HCT116 (cell line): ENCODE measurements around the gene PRKACA. TPM values are rescaled to one million over a fixed set of nuclear protein-coding genes. Genes with fewer than 3 reads are reported as not detected.

ENCODE experiments used
- ATAC-seq: fragments of 200-7000 bp; cut with Tn5 transposase; 2 replicates; pipeline ENCODE4 v1.9.1; 2020; ENCODE audit warnings: mild to moderate bottlenecking, moderate library complexity
- BruUV-seq: library from RNA; stranded (reverse); fragments of 400-500 nt; replicated peaks from 2 replicates; lab custom pipeline; 2021; lab: Mats Ljungman, UMichigan
- CTCF ChIA-PET: fragments of 300-600 bp; sonication (Branson Sonifier 250); formaldehyde crosslinking; loops from one replicate; lab custom pipeline; 2021; ENCODE audit warnings: antibody characterized with exemption; lab: Charles Lee
- POLR2A ChIA-PET: fragments of 300-600, 350-600 bp; sonication (Branson Sonifier 250); formaldehyde crosslinking; loops from one replicate; lab custom pipeline; 2021; ENCODE audit warnings: antibody characterized with exemption; lab: Charles Lee
- RAD21 ChIA-PET, 2 experiments: fragments of 300-600 bp; sonication (Branson Sonifier 250); formaldehyde crosslinking; loops; one replicate each; lab custom pipeline; 2023; ENCODE audit warnings: low total read pairs in 2 of 2; ENCODE audit not compliant: uncharacterized antibody in 2 of 2, unreplicated experiment in 2 of 2, low non-redundant PET in 1 of 2; lab: Charles Lee
- DNase-seq: peaks from one replicate; pipeline ENCODE4 v3.0.0-alpha.2; 2010; ENCODE audit warnings: low read depth, low spot score
- H2AFZ ChIP-seq: fragments of 200-600 bp; shearing (Covaris generic), sonication (generic); 2 replicates; pipeline ENCODE4 v1.6.1; 2017; ENCODE audit warnings: low read depth, mixed run types, mixed read lengths, antibody characterized with exemption, low read length; ENCODE audit not compliant: poor library complexity, severe bottlenecking
- H3K27ac ChIP-seq: 2 replicates; pipeline ENCODE4 v1.5.1; 2012; ENCODE audit warnings: low read depth, low read length
- H3K27me3 ChIP-seq: fragments of 200-600 bp; sonication (generic); 2 replicates; pipeline ENCODE4 v1.6.1; 2016; ENCODE audit warnings: mixed run types, low read length, mixed read lengths; ENCODE audit not compliant: insufficient read depth
- H3K36me3 ChIP-seq, 2 experiments: fragments of 200-500 bp in 1 of 2; fragments of 200-600 bp in 1 of 2; sonication (Bioruptor generic) in 1 of 2; sonication (generic) in 1 of 2; 2 replicates each; pipeline versions ENCODE4 v1.5.1 to v1.6.1; 2014 to 2016; ENCODE audit warnings: low read length in 2 of 2, inconsistent platforms in 1 of 2, mixed read lengths in 1 of 2, mixed run types in 1 of 2; ENCODE audit not compliant: insufficient read depth in 2 of 2, control insufficient read depth in 1 of 2
- H3K4me1 ChIP-seq, 2 experiments: fragments of 200-600 bp in 1 of 2; sonication (generic) in 1 of 2; 2 replicates each; pipeline versions ENCODE4 v1.5.1 to v1.6.1; 2012 to 2017; ENCODE audit warnings: low read length in 2 of 2, inconsistent platforms in 1 of 2, mild to moderate bottlenecking in 1 of 2, mixed read lengths in 1 of 2, mixed run types in 1 of 2, moderate library complexity in 1 of 2; ENCODE audit not compliant: insufficient read depth in 2 of 2, control insufficient read depth in 1 of 2
- H3K4me2 ChIP-seq: fragments of 200-600 bp; sonication (generic); 2 replicates; pipeline ENCODE4 v1.6.1; 2017; ENCODE audit warnings: mixed run types, low read length, mixed read lengths
- H3K4me3 ChIP-seq, 2 experiments: fragments of 200-600 bp in 1 of 2; sonication (generic) in 1 of 2; replicated peaks in 1 of 2; 2 replicates each; pipeline ENCODE4 v1.5.1; 2011 to 2016; ENCODE audit warnings: low read length in 2 of 2, control low read depth in 1 of 2, low read depth in 1 of 2, mild to moderate bottlenecking in 1 of 2, mixed read lengths in 1 of 2, mixed run types in 1 of 2
- H3K79me2 ChIP-seq: fragments of 200-600 bp; sonication (generic); 2 replicates; pipeline ENCODE4 v1.6.1; 2017; ENCODE audit warnings: mild to moderate bottlenecking, mixed run types, low read length, moderate library complexity, mixed read lengths; ENCODE audit not compliant: insufficient read depth
- H3K9ac ChIP-seq: fragments of 200-600 bp; sonication (generic); 2 replicates; pipeline ENCODE4 v1.6.1; 2016; ENCODE audit warnings: low read length, mixed read lengths
- H3K9me2 ChIP-seq: fragments of 200-600 bp; sonication (generic), shearing (Covaris generic); 2 replicates; pipeline ENCODE4 v1.6.1; 2017; ENCODE audit warnings: mixed run types, mild to moderate bottlenecking, moderate library complexity; ENCODE audit not compliant: insufficient read depth
- H3K9me3 ChIP-seq, 2 experiments: fragments of 200-500 bp in 1 of 2; fragments of 200-600 bp in 1 of 2; sonication (Bioruptor generic) in 1 of 2; sonication (generic) in 1 of 2; 2 replicates each; pipeline ENCODE4 v1.6.1; 2014 to 2017; ENCODE audit warnings: low read length in 2 of 2, mixed read lengths in 2 of 2, inconsistent platforms in 1 of 2, low read depth in 1 of 2, mild to moderate bottlenecking in 1 of 2, mixed run types in 1 of 2, moderate library complexity in 1 of 2; ENCODE audit not compliant: control insufficient read depth in 1 of 2, insufficient read depth in 1 of 2
- H4K20me1 ChIP-seq: fragments of 200-600 bp; sonication (generic), shearing (Covaris generic); 2 replicates; pipeline ENCODE4 v1.6.1; 2017; ENCODE audit warnings: mixed run types, mild to moderate bottlenecking, moderate library complexity; ENCODE audit not compliant: insufficient read depth
- CBX3 ChIP-seq: IDR thresholded peaks from 2 replicates; pipeline ENCODE4 v1.6.1; 2012; ENCODE audit warnings: low read depth
- CEBPB ChIP-seq: IDR thresholded peaks from 2 replicates; pipeline ENCODE4 v1.6.1; 2012; ENCODE audit warnings: low read depth
- EGR1 ChIP-seq: IDR thresholded peaks from 2 replicates; pipeline ENCODE4 v1.6.1; 2012; ENCODE audit warnings: low read depth
- ELF1 ChIP-seq: IDR thresholded peaks from 2 replicates; pipeline ENCODE4 v1.6.1; 2012; ENCODE audit warnings: low read depth, borderline replicate concordance
- JUND ChIP-seq: IDR thresholded peaks from 2 replicates; pipeline ENCODE4 v1.6.1; 2012
- MAX ChIP-seq: IDR thresholded peaks from 2 replicates; pipeline ENCODE4 v1.6.1; 2012
- POLR2A ChIP-seq: IDR thresholded peaks from 2 replicates; pipeline ENCODE4 v1.7.0; 2011; ENCODE audit warnings: borderline replicate concordance; ENCODE audit not compliant: insufficient read depth, insufficient read length; ENCODE audit errors: extremely low read depth
- RAD21 ChIP-seq: IDR thresholded peaks from 2 replicates; pipeline ENCODE4 v1.6.1; 2012; ENCODE audit warnings: low read depth, mild to moderate bottlenecking
- REST ChIP-seq: IDR thresholded peaks from 2 replicates; pipeline ENCODE4 v1.6.1; 2012; ENCODE audit warnings: low read depth
- SP1 ChIP-seq: IDR thresholded peaks from 2 replicates; pipeline ENCODE4 v1.6.1; 2012; ENCODE audit warnings: low read depth
- TCF7L2 ChIP-seq: IDR thresholded peaks from 2 replicates; pipeline ENCODE4 v1.7.0; 2011; ENCODE audit warnings: borderline replicate concordance, inconsistent platforms; ENCODE audit not compliant: insufficient read depth, insufficient read length; ENCODE audit errors: extremely low read depth
- YY1 ChIP-seq: IDR thresholded peaks from 2 replicates; pipeline ENCODE4 v1.6.1; 2011; ENCODE audit warnings: low read length, low read depth, moderate library complexity, mild to moderate bottlenecking; ENCODE audit not compliant: insufficient replicate concordance; ENCODE audit errors: extremely low read depth
- ZBTB33 ChIP-seq: IDR thresholded peaks from 2 replicates; pipeline ENCODE4 v1.6.1; 2011; ENCODE audit warnings: mild to moderate bottlenecking, low read length, moderate library complexity; ENCODE audit not compliant: insufficient replicate concordance; ENCODE audit errors: extremely low read depth
- ZNF274 ChIP-seq: fragments of 200-500 bp; sonication (Bioruptor generic); IDR thresholded peaks from 2 replicates; pipeline ENCODE4 v1.6.1; 2014; ENCODE audit warnings: mild to moderate bottlenecking, low read depth, low read length, inconsistent platforms
- intact Hi-C: fragments of 100-400 bp; cut with micrococcal nuclease; formaldehyde crosslinking; loops from 2 replicates; pipeline ENCODE4 v1.10.0; 2022
- total RNA-seq: library from RNA; stranded (reverse); gene quantifications from one replicate; pipeline ENCODE4 v1.2.1, GENCODE V29; 2021; ENCODE audit not compliant: unreplicated experiment
- TF ChIP-seq, protein P1 (sequence below): IDR thresholded peaks from 2 replicates; pipeline ENCODE4 v1.6.1; 2012

The PRKACA gene
- total RNA-seq, 1 experiment from 2014 or later = 95.7 TPM

DNA sequence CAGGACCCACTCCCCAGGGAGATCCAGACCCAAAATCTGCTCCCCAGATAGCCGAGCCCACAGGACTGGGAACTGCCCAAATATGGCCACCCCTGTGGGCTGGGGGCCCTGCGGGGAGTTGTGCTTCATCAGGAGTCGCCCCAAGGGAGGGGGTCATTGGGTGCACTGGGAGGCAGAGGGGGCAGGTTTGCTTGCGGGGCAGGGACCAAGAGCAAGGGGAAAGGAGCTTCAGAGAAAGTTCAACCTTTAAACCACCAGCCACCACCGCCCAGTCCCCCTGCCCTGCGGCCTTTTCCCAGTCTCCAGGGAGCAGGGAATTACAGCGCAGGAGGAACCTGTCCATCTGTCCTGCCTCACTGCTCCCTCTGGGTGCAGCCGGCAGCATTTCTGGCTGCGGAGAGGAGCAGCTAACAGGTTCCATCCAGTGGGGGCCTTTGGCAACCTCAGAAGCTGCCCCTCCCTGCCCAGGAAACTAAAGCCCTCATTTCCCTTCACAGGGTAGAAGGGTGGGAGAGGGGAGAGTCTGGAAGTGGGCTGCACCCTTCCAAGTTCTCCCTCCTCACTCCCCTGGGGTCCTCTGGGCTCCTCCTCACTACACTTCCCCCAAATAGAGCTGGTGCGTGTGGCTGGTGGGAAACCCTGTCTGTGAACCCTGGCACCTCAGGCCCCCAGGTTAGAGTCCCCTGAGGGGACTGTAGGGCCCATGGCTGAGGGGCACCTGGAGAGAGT lies 32.6 kb upstream of the PRKACA start:
- H3K9ac ChIP-seq = no peak overlapping the region

More for the DNA sequence above, 32.6 kb upstream of the PRKACA start:
- no peak overlapping the region for H2AFZ ChIP-seq
- H3K4me1 ChIP-seq = peaks cover 5 to 15% of the 10 kb centered on the region in 2 experiments; a peak in 3 of 4 replicates
- intact Hi-C loops = no loop called here
- ATAC-seq (no peak), DNase-seq (no peak)
- no peak overlapping the region for H3K4me3 ChIP-seq
- no peaks in the 10 kb centered on the region for H3K79me2 ChIP-seq
- no peak for TF ChIP-seq REST
- TF ChIP-seq, protein P1, sequence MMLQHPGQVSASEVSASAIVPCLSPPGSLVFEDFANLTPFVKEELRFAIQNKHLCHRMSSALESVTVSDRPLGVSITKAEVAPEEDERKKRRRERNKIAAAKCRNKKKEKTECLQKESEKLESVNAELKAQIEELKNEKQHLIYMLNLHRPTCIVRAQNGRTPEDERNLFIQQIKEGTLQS = no peak
- TF ChIP-seq ZNF274 = no peak
- no peak for TF ChIP-seq MAX
- no peak for TF ChIP-seq CBX3
- no peak for TF ChIP-seq TCF7L2
- no peak for TF ChIP-seq RAD21
- TF ChIP-seq YY1 = no peak
- TF ChIP-seq SP1 = no peak
- no peak for TF ChIP-seq JUND
- TF ChIP-seq CEBPB = no peak
- no peak for TF ChIP-seq ZBTB33
- TF ChIP-seq POLR2A = no peak
- TF ChIP-seq ELF1 = no peak
- TF ChIP-seq EGR1 = no peak
- no TSS peak for BruUV-seq
- CTCF ChIA-PET = no interaction called here
- no peak overlapping the region for H3K4me2 ChIP-seq
- no peaks in the 10 kb centered on the region for H4K20me1 ChIP-seq
- no peaks in the 10 kb centered on the region for H3K9me3 ChIP-seq
- H3K36me3 ChIP-seq = peaks cover 15 to 23% of the 10 kb centered on the region in 2 experiments
- RAD21 ChIA-PET = no interaction called here
- no peaks in the 10 kb centered on the region for H3K9me2 ChIP-seq
- POLR2A ChIA-PET = interaction anchor here (0.8 kb wide), 1 partner anchor 14 kb away, joined by 4 read pairs; the partner anchor contains the start of gene ASF1B
- no peaks in the 10 kb centered on the region for H3K27me3 ChIP-seq
- H3K27ac ChIP-seq = no peak overlapping the region
